Stimulated activated CD4-positive, alpha-beta T cell treated with anti-CD3 and anti-CD28 coated beads, Interleukin-15, amount 100 ng/mL, for 1 hour (primary cell): ENCODE data around the gene ZNF385B.

ENCODE experiments used
- DNase-seq, 2 donors: peaks; one replicate each; pipeline ENCODE4 v3.0.0-alpha.2; 2020; ENCODE audit warnings: low read depth in 1 of 2, low spot score in 1 of 2

ZNF385B gene

GRCh38 chr2:179686069-179686468 lies 175.3 kb downstream of the ZNF385B start:
- no peak for DNase-seq

- DNase-seq = no peak
These were observed 176.3 kb downstream of the ZNF385B start for GRCh38 chr2:179685146-179685545.

DNA sequence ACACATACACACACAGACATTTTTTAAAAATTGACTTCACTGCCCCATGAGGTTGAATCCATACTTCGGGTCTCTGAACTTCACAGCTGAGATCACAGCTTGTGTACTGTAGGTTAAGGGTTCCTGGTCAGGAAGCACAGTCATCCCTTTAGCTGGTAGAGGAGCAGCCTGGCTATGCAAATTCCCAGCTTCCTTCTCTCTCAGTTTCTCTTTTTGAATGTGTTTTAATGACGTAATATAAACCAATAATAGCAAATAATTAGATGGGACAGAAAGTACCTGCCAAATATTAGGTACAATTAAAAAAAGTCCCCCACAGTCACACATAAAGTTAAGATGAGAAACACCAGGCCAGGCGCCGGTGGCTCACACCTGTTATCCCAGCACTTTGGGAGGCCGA lies 178.7 kb downstream of the ZNF385B start:
- DNase-seq = no peak

DNA sequence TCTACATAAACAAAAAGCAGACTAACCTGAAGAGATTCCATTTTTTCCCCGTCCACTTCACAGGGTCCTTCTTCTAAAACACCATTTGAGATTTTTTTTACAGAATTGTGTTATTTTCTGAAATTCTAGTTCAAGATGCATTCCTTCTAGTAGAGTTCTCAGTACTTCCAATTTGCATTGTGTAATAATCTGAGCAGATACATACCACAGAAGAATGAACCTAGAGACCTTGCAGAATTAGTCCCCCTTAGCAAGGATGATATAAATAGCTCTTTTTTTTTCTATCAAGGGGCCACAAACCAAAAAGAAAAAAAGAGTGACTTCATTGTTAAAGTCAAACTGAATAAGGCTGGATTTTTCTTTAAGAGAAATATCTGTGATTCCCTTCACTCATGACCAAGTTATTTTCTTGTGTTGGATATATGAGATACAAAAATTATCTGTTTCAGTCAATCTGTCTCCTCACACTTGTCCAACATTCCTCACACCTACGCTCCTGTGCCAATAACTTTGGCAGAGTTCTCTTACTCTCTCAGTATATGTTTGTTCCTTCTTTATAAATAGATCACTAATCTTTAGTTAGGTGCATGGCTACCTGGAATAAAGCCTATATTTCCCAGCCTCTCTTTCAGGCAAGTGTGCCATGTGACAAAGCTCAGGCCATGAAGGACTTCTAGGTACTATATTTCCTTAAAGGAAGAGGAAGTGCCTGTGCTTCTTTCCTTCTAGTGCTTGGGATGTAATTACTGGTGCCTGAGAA lies 183.5 kb downstream of the ZNF385B start:
- no peak for DNase-seq

- DNase-seq = no peak
These were observed 184.2 kb downstream of the ZNF385B start for GRCh38 chr2:179677077-179677688.

DNA sequence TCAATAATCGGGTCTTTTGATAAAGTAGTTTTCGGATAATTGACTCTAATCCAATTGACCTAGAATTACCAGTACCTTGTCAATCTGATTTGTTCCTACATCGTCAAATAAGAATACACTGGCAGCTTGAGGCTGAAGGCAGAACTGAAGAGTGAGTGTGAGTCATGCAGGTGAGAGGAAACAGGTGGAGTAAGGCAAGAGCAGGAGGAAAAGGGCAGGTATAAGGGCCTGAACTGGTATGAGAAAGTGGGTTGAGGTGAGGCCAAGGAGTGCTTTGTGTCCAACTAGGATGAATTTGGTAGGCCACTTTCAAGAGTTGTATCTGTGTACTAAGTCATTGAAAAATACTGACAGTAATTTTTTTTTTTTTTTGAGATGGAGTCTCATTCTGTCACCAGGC lies 186.0 kb downstream of the ZNF385B start:
- DNase-seq = no peak

- DNase-seq = no peak
These were observed 190.1 kb downstream of the ZNF385B start for GRCh38 chr2:179671043-179671981.

DNA sequence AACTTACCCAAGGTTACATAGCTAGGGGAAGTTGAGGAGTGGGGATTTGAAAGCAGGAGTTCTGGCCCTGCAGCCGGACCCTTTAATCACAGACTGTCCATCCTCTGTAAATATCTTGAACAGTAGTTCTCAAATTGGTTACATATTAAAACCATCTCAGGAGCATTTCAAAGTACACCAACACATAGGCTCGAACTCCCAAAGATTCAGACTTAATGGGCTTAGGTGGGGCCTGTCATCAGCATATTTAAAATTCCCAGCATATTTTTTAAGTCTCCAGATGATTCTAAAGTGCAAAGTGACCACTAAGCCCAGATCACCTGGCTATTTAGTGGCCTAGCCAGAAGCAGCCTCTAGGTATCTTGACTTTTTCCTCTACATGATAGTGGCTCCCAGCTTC lies 192.2 kb downstream of the ZNF385B start:
- DNase-seq = no peak

- DNase-seq = no peak
These were observed 196.2 kb downstream of the ZNF385B start for GRCh38 chr2:179664972-179665812.

DNA sequence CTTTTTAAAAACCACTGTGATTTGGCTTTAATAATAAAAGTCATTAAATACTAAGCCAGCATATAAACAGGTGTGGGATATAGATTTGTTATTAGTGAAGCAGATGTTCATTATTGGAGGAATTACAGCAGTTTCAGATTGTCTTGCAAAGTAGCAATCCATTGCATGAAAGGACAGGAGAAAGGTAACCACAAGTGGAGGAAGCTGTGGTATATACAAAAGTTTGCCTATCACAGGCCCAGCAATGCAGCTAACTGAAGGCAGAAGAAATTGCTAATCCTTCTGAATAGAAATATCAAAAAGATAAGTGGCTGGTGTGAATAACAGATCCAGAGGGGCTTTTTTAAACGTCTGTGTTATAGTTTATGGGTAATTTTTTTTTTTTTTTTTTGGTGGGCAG lies 199.4 kb downstream of the ZNF385B start:
- no peak for DNase-seq

GRCh38 chr2:179657068-179657595 lies 204.3 kb downstream of the ZNF385B start:
- no peak for DNase-seq

- DNase-seq = no peak
These were observed 205.8 kb downstream of the ZNF385B start for GRCh38 chr2:179655627-179656026.

DNA sequence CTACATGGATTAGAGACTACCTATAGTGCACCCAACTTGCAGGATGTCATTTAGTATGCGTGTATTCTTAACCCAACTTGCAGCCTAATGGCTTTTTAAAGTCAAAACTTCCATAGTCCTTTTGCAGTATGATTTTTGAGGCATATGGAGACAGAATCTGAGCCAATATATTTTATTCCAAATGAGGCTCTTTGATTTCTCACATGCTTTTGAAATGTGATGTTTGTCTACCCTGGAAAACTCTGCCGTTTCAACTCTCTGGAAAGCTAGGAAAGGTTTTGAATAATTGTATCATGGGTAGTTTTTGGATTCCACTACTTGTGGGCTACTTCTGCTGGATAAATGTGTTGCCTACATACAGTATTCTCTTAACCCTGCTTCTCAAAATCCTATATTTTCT lies 206.6 kb downstream of the ZNF385B start:
- DNase-seq = no peak

DNA sequence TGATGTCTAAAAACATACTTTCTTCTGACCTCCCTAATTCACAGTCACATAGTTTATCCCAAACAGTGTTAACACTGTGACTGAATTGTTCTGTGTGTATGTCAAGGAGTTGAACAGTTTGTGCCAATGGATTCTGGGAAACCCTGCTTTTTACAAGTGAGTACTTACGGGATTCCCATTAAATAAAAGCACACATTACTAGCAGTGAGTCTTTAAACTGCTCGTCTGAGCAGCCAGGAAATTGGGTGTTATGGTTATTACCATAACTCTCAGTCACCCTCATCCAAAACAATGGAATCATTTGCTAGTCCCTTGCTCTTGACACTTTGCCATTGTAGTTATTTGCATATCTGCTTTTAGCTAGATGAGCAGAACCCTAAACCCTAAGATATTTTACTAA lies 209.1 kb downstream of the ZNF385B start:
- DNase-seq = no peak

- DNase-seq = no peak
These were observed 211.0 kb downstream of the ZNF385B start for GRCh38 chr2:179650420-179650819.

DNA sequence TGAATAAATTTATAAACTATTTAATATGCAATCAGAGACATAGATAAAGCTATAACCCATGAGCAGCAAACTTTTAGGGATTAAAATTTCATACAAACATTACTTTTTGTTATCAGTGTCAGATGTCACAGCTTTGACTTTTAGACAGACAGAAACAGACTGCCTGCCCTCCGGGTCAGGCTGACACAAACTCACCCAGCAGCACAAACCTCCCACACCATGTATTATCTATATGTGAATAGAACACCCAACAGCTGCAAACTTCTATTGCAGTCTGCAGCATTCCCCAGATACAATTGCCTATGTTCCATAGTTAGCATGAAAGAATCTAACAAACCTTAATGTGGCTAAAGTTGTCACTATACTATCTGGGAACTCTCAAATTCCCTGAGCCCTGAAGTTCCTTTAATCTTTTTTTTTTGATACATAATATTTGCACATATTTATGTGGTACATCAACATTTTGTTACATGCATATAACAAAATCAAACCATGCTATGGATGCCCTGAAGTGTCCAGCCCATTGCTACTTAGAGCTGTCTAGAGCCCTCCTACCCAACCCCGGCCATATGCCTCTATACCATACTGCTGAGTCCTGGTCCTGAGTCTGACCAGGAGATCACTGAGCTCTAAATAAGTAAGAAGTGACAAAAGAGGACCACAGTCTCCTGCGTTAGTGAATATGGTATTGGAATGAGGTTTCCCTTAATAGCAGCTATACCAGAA lies 214.4 kb downstream of the ZNF385B start:
- no peak for DNase-seq

DNA sequence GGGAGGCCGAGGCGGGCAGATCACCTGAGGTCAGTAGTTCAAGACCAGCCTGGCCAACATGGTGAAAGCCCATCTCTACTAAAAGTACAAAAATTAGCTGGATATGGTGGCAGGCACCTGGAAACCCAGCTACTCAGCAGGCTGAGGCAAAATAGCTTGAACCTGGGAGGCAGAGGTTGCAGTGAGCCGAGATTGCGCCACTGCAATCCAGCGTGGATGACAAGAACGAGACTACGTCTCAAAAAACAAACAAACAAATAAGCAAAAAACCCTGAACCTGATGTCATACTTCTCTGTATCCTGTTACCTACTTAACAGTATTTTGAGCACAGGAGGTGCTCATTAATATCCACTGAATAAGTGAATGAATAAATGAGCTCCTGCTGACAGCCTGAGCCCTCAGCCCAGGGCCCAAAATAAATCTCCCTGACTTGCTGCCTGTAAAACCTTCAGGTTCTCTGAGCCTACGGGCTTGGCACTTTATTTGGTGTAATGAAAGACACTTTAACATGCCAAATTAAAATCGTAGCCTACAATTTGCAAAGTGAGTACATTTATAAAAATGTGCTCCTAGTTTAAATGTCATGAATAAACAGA lies 215.1 kb downstream of the ZNF385B start:
- no peak for DNase-seq

- DNase-seq = no peak
These were observed 216.4 kb downstream of the ZNF385B start for GRCh38 chr2:179645047-179645446.

- no peak for DNase-seq
These were observed 218.9 kb downstream of the ZNF385B start for GRCh38 chr2:179642462-179642861.

DNA sequence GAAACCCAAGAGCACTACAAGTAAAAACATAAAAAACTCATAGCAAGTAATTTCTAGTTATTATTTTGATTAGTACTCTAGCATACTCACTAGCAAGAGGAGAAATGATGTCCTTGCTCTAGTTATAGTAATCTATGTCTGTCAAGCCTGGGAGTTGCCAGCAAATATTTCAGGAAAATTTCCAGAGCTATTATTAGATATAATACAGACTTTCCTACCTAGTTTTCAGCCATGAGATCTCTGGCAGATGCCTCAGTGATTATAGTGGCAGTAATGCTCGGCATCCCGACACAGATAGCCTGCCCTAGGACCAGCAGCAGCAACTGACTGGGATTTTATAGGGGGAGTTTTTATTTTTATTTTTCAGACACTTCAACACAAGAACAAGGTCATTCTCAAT lies 224.4 kb downstream of the ZNF385B start:
- DNase-seq = no peak
